Panc1 (cell line): Measurements from ENCODE around the gene ZMYND10.

Source experiments
- SIN3A ChIP-seq: IDR thresholded peaks from 2 replicates; pipeline ENCODE4 v1.6.1; 2012; ENCODE audit warnings: low read depth, mild to moderate bottlenecking, low read length, moderate library complexity, borderline replicate concordance; ENCODE audit not compliant: insufficient read depth
- TF ChIP-seq, protein P1 (sequence below): fragments of 450-650 bp; IDR thresholded peaks from 2 replicates; pipeline ENCODE4 v1.5.1; 2017; ENCODE audit warnings: mild to moderate bottlenecking

DNA sequence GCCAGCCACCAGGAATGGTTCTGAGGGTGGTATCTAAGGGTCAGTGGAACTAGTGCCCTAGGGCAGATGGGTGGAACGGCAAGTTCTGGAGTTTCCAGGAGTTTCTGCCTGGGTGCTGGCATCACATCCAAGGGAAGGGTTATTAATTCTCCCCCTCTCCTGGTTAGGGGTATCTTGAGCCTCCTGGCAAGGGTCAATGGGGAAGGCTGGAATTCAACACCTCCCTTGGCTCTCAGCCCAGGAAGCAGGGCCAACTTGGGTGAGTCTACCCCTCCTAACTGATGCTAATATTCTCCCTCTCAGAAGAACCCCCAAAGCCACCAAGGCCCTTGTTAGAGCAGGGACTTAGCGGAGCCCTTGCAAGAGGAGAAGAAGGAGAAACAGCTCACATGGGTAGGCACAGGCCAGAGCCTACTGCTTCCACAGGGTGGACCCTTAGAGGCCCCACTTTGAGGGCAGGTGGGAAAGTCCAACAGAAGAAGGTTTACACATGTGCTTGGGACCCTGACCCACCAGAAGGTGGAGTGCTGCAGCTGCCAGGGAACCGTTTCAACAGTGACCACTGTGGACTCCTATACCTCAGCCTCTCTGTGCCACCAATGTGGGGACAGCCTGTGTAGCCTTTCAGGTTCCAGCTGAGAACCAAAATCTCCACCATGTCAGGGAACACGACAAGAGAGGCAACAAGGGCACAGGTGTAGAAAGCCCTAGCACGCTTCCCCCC, 10.5 kb upstream of the ZMYND10 start:
- TF ChIP-seq, protein P1, sequence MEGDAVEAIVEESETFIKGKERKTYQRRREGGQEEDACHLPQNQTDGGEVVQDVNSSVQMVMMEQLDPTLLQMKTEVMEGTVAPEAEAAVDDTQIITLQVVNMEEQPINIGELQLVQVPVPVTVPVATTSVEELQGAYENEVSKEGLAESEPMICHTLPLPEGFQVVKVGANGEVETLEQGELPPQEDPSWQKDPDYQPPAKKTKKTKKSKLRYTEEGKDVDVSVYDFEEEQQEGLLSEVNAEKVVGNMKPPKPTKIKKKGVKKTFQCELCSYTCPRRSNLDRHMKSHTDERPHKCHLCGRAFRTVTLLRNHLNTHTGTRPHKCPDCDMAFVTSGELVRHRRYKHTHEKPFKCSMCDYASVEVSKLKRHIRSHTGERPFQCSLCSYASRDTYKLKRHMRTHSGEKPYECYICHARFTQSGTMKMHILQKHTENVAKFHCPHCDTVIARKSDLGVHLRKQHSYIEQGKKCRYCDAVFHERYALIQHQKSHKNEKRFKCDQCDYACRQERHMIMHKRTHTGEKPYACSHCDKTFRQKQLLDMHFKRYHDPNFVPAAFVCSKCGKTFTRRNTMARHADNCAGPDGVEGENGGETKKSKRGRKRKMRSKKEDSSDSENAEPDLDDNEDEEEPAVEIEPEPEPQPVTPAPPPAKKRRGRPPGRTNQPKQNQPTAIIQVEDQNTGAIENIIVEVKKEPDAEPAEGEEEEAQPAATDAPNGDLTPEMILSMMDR = no peak; the same call in 1 of the 2 replicates
- no peak for TF ChIP-seq SIN3A
